Activated gamma-delta T cell treated with Interleukin-2 at 50 U/mL for 16 hours (primary cell): ENCODE results near the gene STMND1.
"Not testable (repeated sequence)": the region's sequence is repeated elsewhere in the genome, so short reads cannot be mapped to it uniquely, and the experiment has no call there.

Experiments used
- DNase-seq: peaks from one replicate; pipeline ENCODE4 v3.0.0-alpha.2; 2020

The STMND1 gene

DNA sequence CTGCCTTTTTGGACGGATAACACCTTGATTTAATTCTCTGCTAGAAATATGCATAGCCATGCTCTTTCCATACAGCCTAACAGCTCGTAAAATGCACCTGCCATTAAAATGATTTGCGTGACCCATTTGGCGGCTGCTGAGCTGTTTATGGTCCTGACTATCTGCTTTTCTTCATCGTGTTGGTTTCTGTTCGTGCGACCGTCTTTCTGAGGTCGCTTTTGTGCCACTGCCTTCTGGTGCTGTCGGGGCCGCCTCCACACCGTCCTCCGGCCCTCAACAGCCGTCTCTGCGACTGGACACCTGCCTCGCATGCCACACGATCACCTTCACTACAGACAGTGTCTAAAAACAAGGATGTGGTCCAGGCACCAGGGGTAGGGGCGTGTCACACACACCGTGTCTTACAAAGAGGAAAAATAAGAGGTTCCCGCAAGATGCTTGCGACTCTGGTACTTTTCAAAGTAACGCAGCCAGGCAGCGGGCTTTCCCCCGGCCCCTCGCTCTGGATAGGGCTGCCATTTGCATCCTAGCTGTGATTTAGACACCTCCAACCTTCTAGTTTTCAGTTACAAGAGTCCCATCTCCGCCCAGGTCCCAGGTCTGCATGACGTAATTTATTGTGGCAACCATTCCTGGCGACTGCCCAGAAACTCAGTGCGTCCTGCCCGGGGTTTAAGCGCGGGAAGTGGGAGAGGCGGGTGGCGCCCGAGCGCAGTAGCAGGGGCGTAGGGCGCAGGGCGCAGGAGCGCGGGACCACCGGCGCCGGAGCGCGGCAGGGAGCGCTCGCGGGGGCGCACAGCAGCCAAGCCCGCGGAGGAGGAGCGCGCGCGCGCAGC lies at the start of gene STMND1:
Gene STMND1 (plus strand): TSS at position 629 of the 836 bp plus-strand sequence. CDS start 208 bp downstream, outside the sequence.
- DNase-seq: no peak

GRCh38 chr6:17054647-17055046 lies 47.2 kb upstream of the STMND1 start:
- no peak for DNase-seq

GRCh38 chr6:17057322-17057721 lies 44.5 kb upstream of the STMND1 start:
- no peak for DNase-seq

DNA sequence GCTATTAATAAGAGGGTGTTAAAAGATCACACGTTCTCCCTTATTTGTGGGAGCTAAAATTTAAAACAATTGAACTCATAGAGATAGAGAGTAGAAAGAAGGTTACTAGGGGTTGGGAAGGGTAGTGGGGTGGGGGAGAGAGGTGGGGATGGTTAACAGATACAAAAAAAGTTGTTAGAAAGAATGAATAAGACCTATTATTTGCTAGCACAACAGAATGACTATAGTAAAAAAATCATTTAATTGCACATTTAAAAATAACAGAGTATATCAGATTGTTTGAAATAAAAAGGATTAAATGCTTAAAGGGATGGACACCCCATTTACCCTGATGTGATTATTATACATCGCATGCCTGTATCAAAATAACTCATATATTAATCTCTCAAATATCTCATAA lies 43.3 kb upstream of the STMND1 start:
- DNase-seq: no peak

DNA sequence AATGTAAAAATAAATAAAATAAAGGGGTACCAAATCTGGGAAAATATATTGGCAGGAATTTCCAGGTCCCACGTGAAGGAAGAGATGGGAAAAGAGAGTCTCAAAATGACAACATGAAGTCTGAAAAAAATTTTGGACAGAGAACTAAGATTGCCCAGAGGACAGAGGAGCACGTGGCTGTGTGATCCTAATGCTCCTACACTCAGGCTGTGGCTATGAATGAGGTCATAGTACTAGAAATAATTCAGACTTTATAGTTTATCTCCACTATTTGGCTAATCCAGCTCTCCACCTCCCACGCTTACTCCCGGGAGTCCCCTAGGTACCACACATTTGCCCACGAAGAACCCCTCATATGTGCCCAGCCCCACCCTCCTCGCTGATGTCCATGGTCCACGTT lies 42.8 kb upstream of the STMND1 start:
- no peak for DNase-seq

- no peak for DNase-seq
Observed at GRCh38 chr6:17059850-17060249, 42.0 kb upstream of the STMND1 start.

DNA sequence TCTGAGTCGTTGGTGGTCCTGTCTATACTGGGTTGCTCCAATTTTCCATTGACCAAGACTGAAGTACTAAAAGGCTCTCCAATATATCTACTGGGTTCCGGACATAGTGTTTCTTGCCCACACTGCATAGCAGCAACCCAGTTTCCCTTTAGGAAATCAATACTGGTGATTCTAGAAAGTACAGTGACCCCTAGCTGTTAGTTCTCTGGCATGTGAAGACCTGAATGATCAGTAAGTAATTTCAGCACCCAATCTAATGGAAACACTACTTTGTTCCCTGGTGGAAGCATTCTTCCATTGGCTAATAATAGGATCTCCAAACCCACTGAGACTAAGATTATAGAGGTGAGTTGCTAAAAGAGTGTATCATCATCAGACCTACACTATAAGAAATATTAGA lies 40.8 kb upstream of the STMND1 start:
- DNase-seq: no peak

DNA sequence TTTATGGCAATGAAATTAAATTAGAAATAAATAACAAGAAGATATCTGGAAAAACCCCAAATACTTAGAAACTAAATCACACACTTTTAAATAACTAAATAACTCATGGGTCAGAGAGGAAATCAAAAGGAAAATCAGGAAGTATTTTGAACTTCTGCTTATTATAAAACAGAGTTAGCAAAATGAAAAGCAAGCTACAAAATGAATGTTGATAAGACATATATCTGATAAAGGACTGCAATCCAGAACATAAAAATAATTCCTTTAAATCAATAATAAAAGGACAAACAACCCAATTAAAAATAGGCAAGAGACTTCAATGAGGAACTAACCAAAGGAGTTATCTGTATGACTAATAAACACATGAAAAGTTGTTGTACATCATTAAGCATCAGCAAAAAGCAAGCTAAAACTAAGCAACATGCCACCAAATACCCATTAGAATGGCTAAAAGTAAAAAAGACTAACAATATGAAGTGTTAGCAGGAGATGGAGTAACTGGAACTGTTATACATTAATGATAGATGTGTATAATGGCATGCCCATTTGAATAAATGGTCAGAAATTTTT lies 38.9 kb upstream of the STMND1 start:
- DNase-seq: no peak

- no peak for DNase-seq
Observed at GRCh38 chr6:17064975-17065374, 36.9 kb upstream of the STMND1 start.

DNA sequence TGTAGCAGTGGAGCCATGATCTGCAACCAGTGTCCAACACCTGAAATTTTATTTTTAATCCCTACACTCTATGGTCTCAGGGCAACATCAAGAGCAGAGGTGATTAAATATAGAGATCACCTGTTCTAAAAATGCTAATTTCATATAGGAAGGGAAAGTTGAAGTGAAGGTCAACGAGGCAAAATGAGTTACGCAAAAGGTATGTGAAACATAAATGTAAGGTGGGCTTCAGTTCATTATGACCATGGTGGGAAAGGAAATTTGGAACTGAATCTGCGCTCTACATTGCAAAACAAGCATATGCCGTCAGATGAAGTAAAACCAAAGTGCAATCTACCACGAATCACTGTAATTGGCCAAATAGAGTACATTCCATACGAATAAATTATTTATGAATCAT lies 35.2 kb upstream of the STMND1 start:
- no peak for DNase-seq

GRCh38 chr6:17068972-17069371 lies 32.9 kb upstream of the STMND1 start:
- DNase-seq: not testable (repeated sequence)

- not testable (repeated sequence) for DNase-seq
Observed at GRCh38 chr6:17070400-17070799, 31.4 kb upstream of the STMND1 start.

GRCh38 chr6:17073596-17073995 lies 28.3 kb upstream of the STMND1 start:
- DNase-seq: not testable (repeated sequence)

- no peak for DNase-seq
Observed at GRCh38 chr6:17081273-17081672, 20.6 kb upstream of the STMND1 start.

DNA sequence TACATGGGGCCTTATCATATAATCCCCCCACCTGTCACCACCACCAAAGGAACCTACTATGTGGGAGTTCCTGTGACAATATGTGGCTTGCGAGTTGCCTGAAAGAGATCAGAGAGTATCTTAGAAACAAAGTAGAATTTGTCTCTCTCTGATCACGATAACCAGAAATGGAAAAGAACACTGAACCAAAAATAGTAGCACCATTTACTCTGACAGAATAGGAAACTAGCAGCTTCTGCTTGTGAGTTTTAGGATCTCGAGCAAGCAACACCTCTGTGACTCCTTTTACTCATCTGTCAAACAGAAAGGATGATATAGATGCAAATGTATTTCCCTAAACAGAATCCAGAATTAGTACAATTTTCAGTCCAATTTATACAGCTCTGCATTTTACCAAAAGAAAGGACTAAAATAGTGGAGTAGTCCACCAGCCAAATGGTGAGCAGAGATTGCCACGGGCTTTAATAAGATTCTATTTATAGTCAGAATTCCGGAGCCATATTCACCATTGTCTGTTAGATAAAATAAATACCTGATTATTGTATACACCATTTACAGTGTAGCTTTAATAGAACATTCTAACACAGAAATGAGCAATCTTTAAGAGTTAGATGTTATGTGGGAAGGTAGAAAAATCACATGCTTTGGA lies 19.9 kb upstream of the STMND1 start:
- no peak for DNase-seq

DNA sequence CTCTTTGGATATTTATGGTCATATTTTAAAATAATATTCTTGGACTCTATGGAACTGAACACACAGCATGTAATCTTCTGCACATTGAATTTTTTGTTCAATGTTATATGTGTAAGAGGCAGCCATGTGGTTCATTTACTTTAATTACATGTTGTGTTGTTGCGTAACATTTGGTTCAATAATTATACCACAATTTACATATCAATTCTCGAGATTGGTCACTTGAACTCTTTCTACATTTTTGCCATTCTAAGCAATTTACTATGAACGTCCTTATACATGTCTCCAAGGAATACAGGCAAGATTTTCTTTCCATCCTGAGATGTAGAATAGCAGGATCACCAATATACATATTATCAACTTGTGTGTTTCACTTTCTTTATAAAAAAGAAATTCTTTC lies 18.5 kb upstream of the STMND1 start:
- no peak for DNase-seq

GRCh38 chr6:17086469-17086868 lies 15.4 kb upstream of the STMND1 start:
- peak; percentile 9 for DNase-seq

DNA sequence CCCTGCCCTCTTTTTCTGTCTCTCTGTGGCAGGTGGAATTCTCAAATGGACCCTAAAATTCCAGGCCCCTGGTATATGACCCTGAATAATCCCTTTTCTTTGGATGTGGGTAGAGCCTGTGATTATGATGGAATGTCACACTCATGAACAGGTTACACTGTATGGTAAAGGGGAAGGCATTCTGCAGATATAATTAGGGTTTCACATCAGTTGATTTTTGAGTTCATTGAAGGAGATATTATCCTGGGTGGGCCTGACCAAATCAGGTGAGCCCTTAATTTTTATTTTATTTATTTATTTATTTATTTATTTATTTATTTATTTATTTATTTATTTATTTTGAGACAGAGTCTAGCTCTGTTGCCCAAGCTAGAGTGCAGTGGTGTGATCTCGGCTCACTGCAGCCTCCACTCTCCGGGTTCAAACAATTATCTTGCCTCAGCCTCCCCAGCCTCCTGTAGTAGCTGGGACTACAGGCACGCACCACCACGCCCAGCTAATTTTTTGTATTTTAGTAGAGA lies 13.7 kb upstream of the STMND1 start:
- DNase-seq: no peak

- DNase-seq: no peak
Observed at GRCh38 chr6:17091122-17091521, 10.7 kb upstream of the STMND1 start.

GRCh38 chr6:17093686-17094085 lies 8.2 kb upstream of the STMND1 start:
- DNase-seq: no peak

- no peak for DNase-seq
Observed at GRCh38 chr6:17096096-17096495, 5.8 kb upstream of the STMND1 start.

DNA sequence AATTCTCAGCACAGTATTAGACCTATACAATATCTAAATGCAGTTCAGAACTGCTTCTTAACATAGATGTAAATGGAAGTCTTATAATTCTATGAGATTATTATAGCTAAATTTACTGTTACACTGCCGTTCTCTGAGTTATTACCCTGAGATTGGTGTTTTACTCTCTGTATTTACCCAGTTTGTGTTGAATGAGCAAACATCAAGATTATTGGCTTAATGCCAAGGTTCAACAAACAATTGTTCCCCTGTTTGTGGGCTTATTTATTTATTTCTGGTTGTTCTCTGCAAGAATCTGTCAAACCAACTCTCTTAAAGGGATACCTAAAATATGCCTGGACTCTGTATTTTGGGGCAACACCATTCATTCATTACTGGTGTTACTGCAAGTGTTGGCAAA lies 5.2 kb upstream of the STMND1 start:
- DNase-seq: no peak

- no peak for DNase-seq
Observed at GRCh38 chr6:17097982-17098381, 3.9 kb upstream of the STMND1 start.

DNA sequence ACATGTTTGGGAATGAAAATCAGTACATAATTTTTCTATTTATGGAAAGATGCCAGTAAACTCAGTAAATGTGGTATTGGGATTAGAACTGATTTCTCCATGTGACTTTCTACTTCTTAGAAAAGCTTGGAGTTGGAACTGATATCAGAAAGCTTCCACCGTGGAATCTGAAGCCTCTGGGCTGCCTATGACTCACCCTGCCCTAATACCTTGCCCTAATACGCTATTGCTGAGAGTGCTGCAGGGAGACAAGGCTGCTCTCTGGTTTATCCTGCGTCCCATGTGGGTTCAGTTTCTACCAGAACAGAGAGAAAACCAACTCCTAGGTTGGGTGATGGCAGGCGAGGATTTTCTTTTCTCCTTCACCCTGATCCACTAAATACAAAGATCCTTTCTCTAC lies 3.3 kb upstream of the STMND1 start:
- DNase-seq: no peak
